Measurements from ENCODE around the gene FMNL3.
"Not testable (repeated sequence)": the region's sequence is repeated elsewhere in the genome, so short reads cannot be mapped to it uniquely, and the experiment has no call there.

Gene FMNL3

GRCh38 chr12:49707128-49707811 is at the start of gene FMNL3:
FMNL3 (minus strand) TSS chr12:49707405; CDS start chr12:49707180, 225 bp downstream.
- peak; percentile 98 for DNase-seq (ENCODE audit: low read depth)

GRCh38 chr12:49750996-49751393 is 43.8 kb upstream of the FMNL3 start:
- no peak for DNase-seq (ENCODE audit: low read depth)

GRCh38 chr12:49750027-49750995 is 43.1 kb upstream of the FMNL3 start:
- peak; percentile 46 for DNase-seq (ENCODE audit: low read depth)

- DNase-seq (ENCODE audit: low read depth), result no peak
These were observed 41.6 kb upstream of the FMNL3 start for GRCh38 chr12:49748800-49749199.

GRCh38 chr12:49748306-49748705 is 41.1 kb upstream of the FMNL3 start:
- no peak for DNase-seq (ENCODE audit: low read depth)

- no peak for DNase-seq (ENCODE audit: low read depth)
These were observed 37.2 kb upstream of the FMNL3 start for GRCh38 chr12:49744363-49744885.

- DNase-seq (ENCODE audit: low read depth), result peak; percentile 78
These were observed 34.8 kb upstream of the FMNL3 start for GRCh38 chr12:49741882-49742620.

- peak; percentile 97 for DNase-seq (ENCODE audit: low read depth)
These were observed 34.0 kb upstream of the FMNL3 start, which contains the start of gene TMBIM6 for GRCh38 chr12:49740930-49741881. TMBIM6 (plus strand) TSS chr12:49741557; CDS start chr12:49752494, 10,937 bp downstream.

- not testable (repeated sequence) for DNase-seq (ENCODE audit: low read depth)
These were observed 33.1 kb upstream of the FMNL3 start for GRCh38 chr12:49740277-49740676.

- DNase-seq (ENCODE audit: low read depth), result not testable (repeated sequence)
These were observed 31.5 kb upstream of the FMNL3 start for GRCh38 chr12:49738721-49739120.

- not testable (repeated sequence) for DNase-seq (ENCODE audit: low read depth)
These were observed 27.7 kb upstream of the FMNL3 start for GRCh38 chr12:49734900-49735299.

- no peak for DNase-seq (ENCODE audit: low read depth)
These were observed 26.2 kb upstream of the FMNL3 start for GRCh38 chr12:49733219-49734017.

GRCh38 chr12:49730568-49731101 is 23.4 kb upstream of the FMNL3 start:
- DNase-seq (ENCODE audit: low read depth), result no peak

GRCh38 chr12:49730050-49730449 is 22.8 kb upstream of the FMNL3 start:
- DNase-seq (ENCODE audit: low read depth), result no peak

- no peak for DNase-seq (ENCODE audit: low read depth)
These were observed 21.2 kb upstream of the FMNL3 start for GRCh38 chr12:49728446-49728845.

- DNase-seq (ENCODE audit: low read depth), result not testable (repeated sequence)
These were observed 14.2 kb upstream of the FMNL3 start for GRCh38 chr12:49721355-49721754.

- no peak for DNase-seq (ENCODE audit: low read depth)
These were observed 13.0 kb upstream of the FMNL3 start for GRCh38 chr12:49720214-49720613.

GRCh38 chr12:49717800-49718199 is 10.6 kb upstream of the FMNL3 start:
- DNase-seq (ENCODE audit: low read depth), result not testable (repeated sequence)

- DNase-seq (ENCODE audit: low read depth), result no peak
These were observed 9.3 kb upstream of the FMNL3 start for GRCh38 chr12:49716553-49716952.

GRCh38 chr12:49713952-49714351 is 6.7 kb upstream of the FMNL3 start:
- DNase-seq (ENCODE audit: low read depth), result not testable (repeated sequence)

Data from activated T-cell treated with anti-CD3 and anti-CD28 coated beads for 24 hours (primary cell).